Urothelium cell line (cell line): ENCODE results near the gene NBPF3.
A peak's percentile ranks its signal among the peaks of the same experiment; 100 is the strongest.
"Not testable (repeated sequence)": the region's sequence is repeated elsewhere in the genome, so short reads cannot be mapped to it uniquely, and the experiment has no call there.

Experiments
- DNase-seq: peaks from one replicate; pipeline ENCODE4 v3.0.0; 2011; ENCODE audit warnings: low spot score, mixed read lengths
- FAIRE-seq: peaks from 2 replicates; lab custom pipeline; 2011; peaks lifted over from hg19 to GRCh38; lab: Jason Lieb, UNC

The NBPF3 gene

DNA sequence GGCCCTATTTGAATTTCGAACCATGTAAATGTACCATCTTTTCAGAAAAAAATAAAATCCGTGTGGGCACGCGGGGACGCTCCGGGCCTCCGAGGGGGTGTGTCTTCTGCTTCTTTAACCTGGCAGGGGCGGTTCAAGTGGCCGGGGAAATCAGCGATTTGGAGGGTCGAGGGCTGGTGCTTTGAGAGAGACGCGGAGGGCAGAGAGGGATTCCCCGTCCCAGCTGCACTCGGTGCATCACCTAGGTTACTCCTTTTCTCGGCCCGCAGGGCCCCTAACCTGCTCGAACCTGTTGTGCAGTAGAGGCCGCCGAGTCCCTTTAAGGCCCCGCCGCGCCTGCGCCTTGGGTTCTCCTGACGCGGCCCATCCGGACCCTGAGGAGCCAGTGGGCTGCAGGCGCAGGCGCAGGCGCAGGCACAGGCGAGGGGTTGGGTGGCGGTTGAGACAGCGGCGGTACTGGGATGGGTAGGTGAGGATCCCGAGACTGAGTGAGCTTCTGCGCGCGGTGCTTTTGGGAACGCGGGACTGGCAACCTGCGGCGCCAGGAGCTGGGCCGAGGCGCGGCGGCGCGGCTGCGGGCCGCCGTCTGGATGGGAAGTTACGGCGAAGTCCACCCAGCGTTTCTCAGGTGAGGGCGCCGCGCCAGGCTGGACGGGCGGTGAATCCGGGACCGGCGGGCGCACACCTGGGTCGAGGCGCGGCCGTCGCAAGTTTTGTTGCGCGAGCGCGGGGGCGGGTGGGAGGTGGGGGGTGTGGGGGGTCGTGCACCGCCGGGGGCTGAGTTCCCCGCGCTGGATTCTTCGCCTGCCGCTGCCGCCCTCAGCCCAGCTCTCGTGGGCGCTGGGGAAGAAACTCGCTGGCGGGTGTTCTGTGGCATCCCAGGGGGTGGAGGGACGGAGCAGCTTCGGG is at the start of gene NBPF3:
Gene NBPF3 (plus strand): TSS at position 417 of the 909 bp plus-strand sequence. CDS start 4,950 bp downstream, outside the sequence.
- DNase-seq (peak; percentile 90), FAIRE-seq (no peak)

GRCh38 chr1:21391497-21391896 is 48.4 kb upstream of the NBPF3 start:
- no peak for DNase-seq
- FAIRE-seq: no peak

DNA sequence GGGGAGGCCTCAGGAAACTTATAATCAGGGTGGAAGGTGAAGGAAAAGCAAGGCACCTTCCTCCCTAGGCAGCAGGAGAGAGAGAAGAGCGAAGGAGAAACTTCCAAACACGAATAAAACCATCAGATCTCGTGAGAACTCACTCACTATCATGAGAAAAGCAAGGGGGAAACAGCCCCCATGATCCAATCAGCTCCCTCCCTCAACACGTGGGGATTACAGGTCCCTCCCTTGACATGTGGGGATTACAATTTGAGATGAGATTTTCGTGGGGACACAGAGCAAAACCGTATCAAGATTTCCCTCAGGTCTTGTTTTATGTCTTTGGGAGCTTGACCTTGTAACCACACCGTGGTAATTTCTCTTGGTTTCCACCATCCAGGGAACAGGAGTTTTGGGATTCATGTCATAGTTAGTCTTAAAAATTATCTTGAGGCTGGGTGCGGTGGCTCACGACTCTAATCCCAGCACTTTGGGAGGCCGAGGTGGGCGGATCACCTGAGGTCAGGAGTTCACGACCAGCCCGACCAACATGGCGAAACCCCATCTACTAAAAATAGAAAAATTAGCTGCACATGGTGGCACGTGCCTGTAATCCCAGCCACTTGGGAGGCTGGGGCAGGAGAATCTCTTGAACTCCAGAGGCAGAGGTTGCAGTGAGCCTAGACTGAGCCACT is 47.2 kb upstream of the NBPF3 start:
- FAIRE-seq (no peak), DNase-seq (no peak)

- DNase-seq (no peak), FAIRE-seq (no peak)
Observed at GRCh38 chr1:21396516-21396915, 43.4 kb upstream of the NBPF3 start.

DNA sequence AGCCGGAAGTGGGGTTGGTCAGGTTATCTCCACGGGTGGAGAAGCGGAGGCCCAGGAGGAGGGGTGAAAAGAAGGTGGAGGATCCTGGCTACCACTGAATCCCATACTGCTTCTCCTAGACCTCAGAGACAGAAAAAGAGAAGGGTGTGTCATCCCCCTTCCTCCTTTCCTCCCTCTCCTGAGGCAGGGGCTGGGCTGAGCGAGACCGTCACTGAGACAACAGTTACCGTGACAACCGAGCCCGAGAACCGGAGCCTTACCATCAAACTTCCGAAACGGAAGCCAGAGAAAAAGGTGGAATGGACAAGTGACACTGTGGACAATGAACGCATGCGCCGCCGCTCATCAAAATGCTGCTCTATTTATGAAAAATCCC is 42.1 kb upstream of the NBPF3 start:
- FAIRE-seq (no peak), DNase-seq (no peak)

GRCh38 chr1:21401726-21402346 is 38.1 kb upstream of the NBPF3 start:
- not testable (repeated sequence) for FAIRE-seq, DNase-seq

- DNase-seq: no peak
- no peak for FAIRE-seq
Observed at GRCh38 chr1:21406659-21407058, 33.3 kb upstream of the NBPF3 start.

GRCh38 chr1:21409897-21410296 is 30.0 kb upstream of the NBPF3 start:
- FAIRE-seq, DNase-seq: not testable (repeated sequence)

DNA sequence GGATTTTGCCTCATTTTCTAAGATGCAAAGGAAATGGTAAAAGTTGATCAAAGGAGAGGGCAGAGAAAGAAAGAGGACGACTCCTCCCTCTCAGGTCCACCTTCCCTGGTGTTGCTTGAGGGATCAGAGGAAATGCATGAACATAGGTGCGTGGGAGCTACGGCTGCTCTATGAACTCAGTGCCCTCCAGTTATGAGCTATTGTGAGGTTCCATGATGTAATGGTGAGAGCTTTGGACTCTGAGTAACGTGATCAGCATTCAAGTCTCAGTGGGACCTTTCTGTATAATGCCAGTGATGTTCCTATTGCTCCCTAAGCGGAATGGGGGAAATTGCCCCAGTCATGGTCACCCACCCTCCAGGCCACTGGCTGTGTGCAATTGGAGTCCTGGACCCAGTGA is 25.9 kb upstream of the NBPF3 start:
- DNase-seq (no peak), FAIRE-seq (no peak)

GRCh38 chr1:21420378-21420777 is 19.6 kb upstream of the NBPF3 start:
- not testable (repeated sequence) for FAIRE-seq, DNase-seq

- not testable (repeated sequence) for DNase-seq, FAIRE-seq
Observed at GRCh38 chr1:21421307-21421706, 18.6 kb upstream of the NBPF3 start.

DNA sequence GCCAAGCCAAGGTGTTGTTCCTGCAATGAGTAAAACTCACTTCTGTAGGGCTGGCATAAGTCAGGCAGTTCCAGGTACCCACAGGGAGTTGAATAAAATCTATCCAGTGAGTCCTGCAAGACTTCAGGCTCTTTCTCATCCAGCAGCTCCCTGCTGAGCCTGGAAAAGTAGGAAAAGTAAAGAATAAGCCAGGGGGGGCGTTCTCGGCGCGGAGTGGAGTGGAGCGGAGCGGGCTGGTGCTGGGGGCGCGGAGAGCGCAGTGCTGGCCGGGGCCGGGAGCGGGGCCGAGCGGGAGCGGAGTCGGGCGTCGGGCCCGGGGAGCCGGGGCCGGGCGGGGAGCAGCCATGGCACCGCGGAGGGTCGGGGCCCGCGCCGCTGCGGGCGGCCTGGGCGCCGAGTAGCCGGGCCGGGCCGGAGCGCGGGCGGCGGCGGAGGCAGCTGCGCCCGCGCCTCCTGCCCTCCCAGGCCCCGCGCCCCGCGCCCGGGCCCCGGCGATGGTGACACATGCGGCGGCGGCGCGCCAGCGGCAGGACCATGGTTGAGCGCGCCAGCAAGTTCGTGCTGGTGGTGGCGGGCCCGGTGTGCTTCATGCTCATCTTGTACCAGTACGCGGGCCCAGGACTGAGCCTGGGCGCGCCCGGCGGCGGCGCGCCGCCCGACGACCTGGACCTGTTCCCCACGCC is 12.0 kb upstream of the NBPF3 start:
- DNase-seq, FAIRE-seq: not testable (repeated sequence)

DNA sequence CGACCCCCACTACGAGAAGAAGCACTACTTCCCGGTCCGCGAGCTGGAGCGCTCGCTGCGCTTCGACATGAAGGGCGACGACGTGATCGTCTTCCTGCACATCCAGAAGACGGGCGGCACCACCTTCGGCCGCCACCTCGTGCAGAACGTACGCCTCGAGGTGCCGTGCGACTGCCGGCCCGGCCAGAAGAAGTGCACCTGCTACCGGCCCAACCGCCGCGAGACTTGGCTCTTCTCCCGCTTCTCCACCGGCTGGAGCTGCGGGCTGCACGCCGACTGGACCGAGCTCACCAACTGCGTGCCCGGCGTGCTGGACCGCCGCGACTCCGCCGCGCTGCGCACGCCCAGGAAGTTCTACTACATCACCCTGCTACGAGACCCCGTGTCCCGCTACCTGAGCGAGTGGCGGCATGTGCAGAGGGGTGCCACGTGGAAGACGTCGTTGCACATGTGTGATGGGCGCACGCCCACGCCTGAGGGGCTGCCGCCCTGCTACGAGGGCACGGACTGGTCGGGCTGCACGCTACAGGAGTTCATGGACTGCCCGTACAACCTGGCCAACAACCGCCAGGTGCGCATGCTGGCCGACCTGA is 11.4 kb upstream of the NBPF3 start:
- DNase-seq: not testable (repeated sequence)
- FAIRE-seq: peak; percentile 72

DNA sequence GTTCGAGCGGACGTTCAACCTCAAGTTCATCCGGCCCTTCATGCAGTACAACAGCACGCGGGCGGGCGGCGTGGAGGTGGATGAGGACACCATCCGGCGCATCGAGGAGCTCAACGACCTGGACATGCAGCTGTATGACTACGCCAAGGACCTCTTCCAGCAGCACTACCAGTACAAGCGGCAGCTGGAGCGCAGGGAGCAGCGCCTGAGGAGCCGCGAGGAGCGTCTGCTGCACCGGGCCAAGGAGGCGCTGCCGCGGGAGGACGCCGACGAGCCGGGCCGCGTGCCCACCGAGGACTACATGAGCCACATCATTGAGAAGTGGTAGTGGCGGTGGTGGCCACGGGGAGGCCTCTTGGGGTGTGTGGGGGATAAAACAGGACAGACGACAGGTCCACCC is 10.7 kb upstream of the NBPF3 start:
- not testable (repeated sequence) for FAIRE-seq, DNase-seq

DNA sequence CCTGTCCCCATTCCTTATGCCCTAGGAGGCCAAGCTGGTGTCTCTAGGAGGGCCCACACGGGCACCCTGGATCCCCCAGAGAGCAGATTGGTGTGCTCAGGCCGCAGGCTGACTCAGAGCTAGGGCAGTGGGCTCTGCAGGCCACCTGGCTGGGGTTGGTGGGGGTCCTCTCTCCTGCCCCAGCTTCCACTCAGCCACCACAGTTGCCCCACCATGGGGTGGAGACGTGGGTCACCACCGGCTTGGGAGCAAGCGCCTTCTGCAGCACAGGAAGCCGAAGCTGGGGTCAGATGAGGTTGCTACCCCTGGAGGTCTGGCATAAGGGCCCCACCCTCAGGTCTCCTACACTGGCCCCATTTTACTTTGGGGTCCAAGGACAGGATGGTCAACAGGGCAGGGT is 9.1 kb upstream of the NBPF3 start:
- DNase-seq, FAIRE-seq: not testable (repeated sequence)

GRCh38 chr1:21434394-21434793 is 5.5 kb upstream of the NBPF3 start:
- FAIRE-seq (no peak), DNase-seq (no peak)

DNA sequence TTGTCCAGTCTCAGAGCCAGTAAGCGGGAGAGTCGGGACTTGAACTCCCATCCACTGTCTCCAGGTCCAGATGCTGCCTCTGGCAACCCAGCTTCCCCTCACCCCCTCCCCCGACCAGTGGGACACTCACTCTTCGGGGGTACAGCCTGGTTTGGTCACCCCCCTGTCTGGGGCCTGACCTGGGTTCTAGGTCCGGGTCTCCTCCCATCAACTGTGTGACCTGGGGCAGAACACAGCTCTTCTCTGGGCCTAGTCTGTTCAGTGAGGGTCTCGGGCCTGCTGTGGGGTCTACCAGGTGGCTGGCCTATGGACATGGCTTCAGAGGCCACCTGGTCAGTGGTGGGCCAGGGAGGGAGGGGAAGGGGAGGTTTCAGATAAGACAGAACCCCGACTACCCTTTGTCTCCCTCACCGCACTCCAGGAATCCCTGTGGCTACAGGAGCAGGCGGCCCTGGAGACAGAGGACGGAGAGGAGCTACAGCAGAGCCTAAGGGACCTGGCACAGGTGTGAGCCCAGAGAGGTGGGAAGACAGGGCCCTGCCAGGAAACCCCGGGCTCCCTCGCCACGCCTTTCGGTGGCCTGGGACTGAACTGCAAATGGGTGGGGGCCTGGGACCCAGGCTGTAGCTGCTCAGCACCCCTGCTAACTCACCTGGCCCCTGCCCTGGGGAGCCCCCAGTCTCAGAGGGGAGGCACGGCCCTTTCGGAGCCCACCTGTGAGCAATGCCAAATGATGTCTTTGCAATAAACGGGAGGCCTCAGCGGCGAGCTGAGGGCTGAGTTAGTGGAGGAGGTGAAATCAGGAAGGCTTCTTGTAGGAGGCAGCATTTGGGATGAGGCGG is 4.1 kb upstream of the NBPF3 start:
- no peak for FAIRE-seq
- no peak for DNase-seq

GRCh38 chr1:21436488-21437340 is 3.2 kb upstream of the NBPF3 start:
- FAIRE-seq (no peak), DNase-seq (no peak)

GRCh38 chr1:21437341-21437640 is 2.6 kb upstream of the NBPF3 start:
- DNase-seq (no peak), FAIRE-seq (no peak)
